HG02884 (cell line): ENCODE results near the gene MOB3C.

Source experiments
- ATAC-seq: cut with Tn5 transposase; IDR thresholded peaks from one replicate; pipeline ENCODE4 v1.9.1; 2021; ENCODE audit warnings: mild to moderate bottlenecking, moderate library complexity; ENCODE audit not compliant: unreplicated experiment

Gene MOB3C

GRCh38 chr1:46639547-46639946, 22.9 kb upstream of the MOB3C start:
- ATAC-seq, result no peak

- ATAC-seq, result no peak
These were observed 22.3 kb upstream of the MOB3C start for GRCh38 chr1:46638921-46639320.

GRCh38 chr1:46637444-46638083, 21.0 kb upstream of the MOB3C start:
- ATAC-seq, result no peak

- ATAC-seq, result no peak
These were observed 18.6 kb upstream of the MOB3C start for GRCh38 chr1:46635205-46635604.

- no peak for ATAC-seq
These were observed 14.1 kb upstream of the MOB3C start for GRCh38 chr1:46630719-46631118.

- ATAC-seq, result no peak
These were observed 7.4 kb upstream of the MOB3C start for GRCh38 chr1:46623743-46624644.

GRCh38 chr1:46622344-46622743, 5.7 kb upstream of the MOB3C start:
- ATAC-seq, result no peak

GRCh38 chr1:46621930-46622329, 5.3 kb upstream of the MOB3C start:
- ATAC-seq, result no peak

GRCh38 chr1:46619656-46620258, 3.1 kb upstream of the MOB3C start:
- no peak for ATAC-seq

- no peak for ATAC-seq
These were observed 2.3 kb upstream of the MOB3C start for GRCh38 chr1:46618754-46619415.

GRCh38 chr1:46617833-46618232, 1.2 kb upstream of the MOB3C start:
- ATAC-seq, result no peak

- no peak for ATAC-seq
These were observed 643 bp upstream of the MOB3C start for GRCh38 chr1:46617108-46617800.

- ATAC-seq, result no peak
These were observed 876 bp downstream of the MOB3C start for GRCh38 chr1:46615735-46616134.

- ATAC-seq, result no peak
These were observed 1.5 kb downstream of the MOB3C start for GRCh38 chr1:46615088-46615487.

- no peak for ATAC-seq
These were observed 2.0 kb downstream of the MOB3C start for GRCh38 chr1:46614604-46614984.

- peak; percentile 38 for ATAC-seq
These were observed 2.7 kb downstream of the MOB3C start for GRCh38 chr1:46613661-46614603.

- no peak for ATAC-seq
These were observed 3.5 kb downstream of the MOB3C start for GRCh38 chr1:46612937-46613660.

- no peak for ATAC-seq
These were observed 4.9 kb downstream of the MOB3C start for GRCh38 chr1:46611691-46612221.
